Prostate gland (tissue), 2 donors: ENCODE measurements around the gene ZC3H18. TPM values are rescaled to one million over a fixed set of nuclear protein-coding genes. Genes with fewer than 3 reads are reported as not detected.

Experiments
- DNase-seq: peaks from one replicate; pipeline ENCODE4 v3.0.0-alpha.2; 2019; ENCODE audit warnings: low spot score
- H3K27ac ChIP-seq, 2 donors: fragments of 200-600 bp; sonication (generic); 2 replicates each; pipeline ENCODE4 v1.5.1; 2017 to 2019
- H3K27me3 ChIP-seq: fragments of 200-600 bp; sonication (generic); replicated peaks from 2 replicates; pipeline ENCODE4 v1.5.1; 2019; ENCODE audit not compliant: insufficient read depth
- H3K36me3 ChIP-seq, 2 donors: fragments of 200-600 bp; sonication (generic); 1 replicate in 1 of 2; 2 replicates in 1 of 2; pipeline versions ENCODE4 v1.5.1 to v1.8.1; 2017 to 2019
- H3K4me1 ChIP-seq: fragments of 200-600 bp; sonication (generic); replicated peaks from 2 replicates; pipeline ENCODE4 v1.5.1; 2019
- H3K4me3 ChIP-seq, 2 donors: fragments of 200-600 bp; sonication (generic); 2 replicates each; pipeline ENCODE4 v1.5.1; 2017 to 2019
- H3K9me3 ChIP-seq: fragments of 200-600 bp; sonication (generic); 2 replicates; pipeline ENCODE4 v1.5.1; 2017
- POLR2A ChIP-seq: fragments of 450-650 bp; IDR thresholded peaks from one replicate; pipeline ENCODE4 v1.6.1; 2016; ENCODE audit warnings: antibody characterized with exemption, mild to moderate bottlenecking
- POLR2AphosphoS5 ChIP-seq: sonication (generic); formaldehyde crosslinking; IDR thresholded peaks from one replicate; pipeline ENCODE4 v1.6.1; 2017; ENCODE audit warnings: antibody characterized with exemption
- WGBS: methylation state at CpG from one replicate; pipeline ENCODE4 v1.1.5; 2018; 5-methylcytosine and 5-hydroxymethylcytosine counted together
- intact Hi-C: fragments of 100-400 bp; cut with DNase I; formaldehyde crosslinking; loops from one replicate; pipeline ENCODE4 v1.14.2; 2022
- total RNA-seq, 2 donors: library from RNA; depleted of rRNA; stranded (reverse); fragments of >200 nt; gene quantifications; one replicate each; pipeline ENCODE4 v1.1.0, GENCODE V29; 2016
- TF ChIP-seq, protein P1 (sequence below), 4 experiments: fragments of 200-600 bp in 2 of 4; fragments of 450-650 bp in 2 of 4; sonication (generic) in 2 of 4; IDR thresholded peaks; 1 replicate in 3 of 4; 2 replicates in 1 of 4; pipeline ENCODE4 v1.5.1; 2016 to 2019; ENCODE audit warnings: antibody characterized with exemption in 4 of 4, mild to moderate bottlenecking in 2 of 4, moderate library complexity in 2 of 4

Gene ZC3H18
- total RNA-seq, 2 donors from 2014 or later: 26.7 to 50.7 TPM

DNA sequence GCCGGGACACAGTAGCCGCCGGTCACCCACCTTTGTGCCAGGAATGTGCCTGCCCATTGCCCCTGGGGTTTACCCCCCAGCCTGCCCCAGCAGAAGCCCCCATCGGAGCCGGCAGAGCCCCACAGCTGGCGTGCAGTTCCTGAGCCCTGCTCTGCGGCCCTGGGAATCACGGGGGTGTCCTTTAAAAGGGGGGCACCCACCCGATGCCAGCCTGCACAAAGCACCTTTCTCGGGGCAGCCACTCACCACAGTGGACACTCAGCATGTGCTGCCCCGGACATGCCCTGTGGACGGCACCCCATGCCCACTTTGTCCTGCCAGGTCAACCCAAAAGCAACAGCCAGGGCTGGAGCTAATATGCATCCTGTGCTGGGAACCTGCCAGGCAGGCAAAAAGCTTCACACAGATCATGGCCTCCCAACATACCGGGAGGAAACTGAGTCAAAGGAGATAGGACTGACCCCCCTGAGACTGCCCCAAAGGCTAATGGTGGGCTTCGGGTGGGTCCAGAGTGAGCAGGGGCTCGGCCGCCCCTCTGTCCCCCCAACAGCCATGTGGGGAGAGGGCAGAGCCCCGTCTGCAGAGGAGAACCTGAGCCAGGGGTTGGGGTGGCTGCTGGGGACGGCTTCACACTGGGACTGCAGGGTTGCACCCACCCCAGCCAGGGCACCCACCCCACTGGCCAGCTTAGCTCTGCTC, 45.8 kb upstream of the ZC3H18 start:
- DNase-seq: no peak
- TF ChIP-seq POLR2A (no peak), POLR2AphosphoS5 (no peak)
- TF ChIP-seq, protein P1, sequence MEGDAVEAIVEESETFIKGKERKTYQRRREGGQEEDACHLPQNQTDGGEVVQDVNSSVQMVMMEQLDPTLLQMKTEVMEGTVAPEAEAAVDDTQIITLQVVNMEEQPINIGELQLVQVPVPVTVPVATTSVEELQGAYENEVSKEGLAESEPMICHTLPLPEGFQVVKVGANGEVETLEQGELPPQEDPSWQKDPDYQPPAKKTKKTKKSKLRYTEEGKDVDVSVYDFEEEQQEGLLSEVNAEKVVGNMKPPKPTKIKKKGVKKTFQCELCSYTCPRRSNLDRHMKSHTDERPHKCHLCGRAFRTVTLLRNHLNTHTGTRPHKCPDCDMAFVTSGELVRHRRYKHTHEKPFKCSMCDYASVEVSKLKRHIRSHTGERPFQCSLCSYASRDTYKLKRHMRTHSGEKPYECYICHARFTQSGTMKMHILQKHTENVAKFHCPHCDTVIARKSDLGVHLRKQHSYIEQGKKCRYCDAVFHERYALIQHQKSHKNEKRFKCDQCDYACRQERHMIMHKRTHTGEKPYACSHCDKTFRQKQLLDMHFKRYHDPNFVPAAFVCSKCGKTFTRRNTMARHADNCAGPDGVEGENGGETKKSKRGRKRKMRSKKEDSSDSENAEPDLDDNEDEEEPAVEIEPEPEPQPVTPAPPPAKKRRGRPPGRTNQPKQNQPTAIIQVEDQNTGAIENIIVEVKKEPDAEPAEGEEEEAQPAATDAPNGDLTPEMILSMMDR (IDR thresholded peaks at IDR 0.05): no peak
- Histone ChIP-seq H3K27me3 (no peaks in the 10 kb centered on the region), H3K27ac (no peak overlapping the region), H3K4me3 (no peak overlapping the region), H3K36me3 (no peaks in the 10 kb centered on the region), H3K4me1 (no peaks in the 10 kb centered on the region), H3K9me3 (no peaks in the 10 kb centered on the region)
- WGBS: 60% methylated on average over 16 of the region's 18 CpGs
- intact Hi-C loops: no loop called here

DNA sequence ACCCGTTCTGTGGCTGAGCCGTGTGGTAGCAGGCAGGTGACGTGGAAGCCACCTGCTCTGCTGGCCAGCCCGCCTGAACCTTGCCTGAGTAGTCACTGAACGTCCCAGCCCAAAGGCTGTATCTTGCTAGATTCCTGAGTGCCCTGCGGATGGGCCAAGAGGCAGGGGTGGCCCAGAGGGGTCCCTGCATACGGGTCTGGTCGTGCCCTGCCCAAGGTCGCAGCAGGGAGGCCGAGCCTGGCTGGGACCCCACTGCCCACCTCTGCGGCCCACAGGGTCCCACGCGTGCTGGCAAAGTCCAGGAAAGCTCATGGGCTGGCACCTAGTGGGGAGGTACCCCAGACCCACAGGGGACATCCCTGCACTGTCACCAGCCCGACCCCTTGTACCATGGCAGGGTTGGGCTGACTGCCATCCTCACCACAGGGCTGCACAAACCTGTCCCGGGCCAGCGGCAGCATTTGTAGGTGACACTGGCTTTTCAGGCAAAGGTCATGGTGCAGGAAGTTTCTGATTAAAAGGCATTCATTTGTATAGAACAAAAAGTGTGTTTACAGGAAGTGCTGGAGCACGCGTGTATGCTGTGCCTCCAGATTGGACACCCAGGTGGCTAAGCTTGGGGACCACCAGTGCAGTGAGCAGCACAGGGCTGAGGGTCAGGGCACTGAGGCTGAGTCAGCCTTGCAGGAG, 45.1 kb upstream of the ZC3H18 start:
- no peaks in the 10 kb centered on the region for H3K4me1 ChIP-seq
- H3K36me3 ChIP-seq: no peaks in the 10 kb centered on the region
- WGBS: 60% methylated on average over 11 of the region's 18 CpGs
- H3K4me3 ChIP-seq: no peak overlapping the region
- TF ChIP-seq POLR2A (no peak), POLR2AphosphoS5 (no peak)
- TF ChIP-seq, protein P1 (IDR thresholded peaks at IDR 0.05): no peak
- H3K27ac ChIP-seq: no peak overlapping the region
- no peaks in the 10 kb centered on the region for H3K27me3 ChIP-seq
- intact Hi-C loops: no loop called here
- no peaks in the 10 kb centered on the region for H3K9me3 ChIP-seq
- DNase-seq: no peak

DNA sequence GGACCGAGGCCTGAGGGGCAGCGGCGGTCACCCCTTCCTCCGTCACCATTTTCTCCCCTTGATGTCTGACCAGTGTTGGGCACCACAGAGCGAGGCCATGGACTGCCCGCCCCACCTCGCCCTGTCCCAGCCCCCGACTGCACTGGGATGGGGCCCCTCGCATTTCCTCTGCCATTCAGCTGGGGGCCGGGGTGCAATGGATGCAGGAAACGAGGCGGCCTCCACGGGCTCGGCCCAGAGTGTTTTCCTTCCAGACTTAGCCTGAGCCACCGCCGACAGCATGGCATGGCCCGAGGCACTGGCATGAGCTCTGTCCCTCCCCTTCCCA, 44.6 kb upstream of the ZC3H18 start:
- no peaks in the 10 kb centered on the region for H3K27me3 ChIP-seq
- DNase-seq: no peak
- TF ChIP-seq POLR2A (no peak), POLR2AphosphoS5 (no peak)
- TF ChIP-seq, protein P1 (IDR thresholded peaks at IDR 0.05): no peak
- H3K27ac ChIP-seq: no peak overlapping the region
- 69% methylated on average over 14 of the region's 17 CpGs for WGBS
- H3K9me3 ChIP-seq: no peaks in the 10 kb centered on the region
- H3K4me3 ChIP-seq: no peak overlapping the region
- intact Hi-C loops: no loop called here
- no peaks in the 10 kb centered on the region for H3K36me3 ChIP-seq
- no peaks in the 10 kb centered on the region for H3K4me1 ChIP-seq

DNA sequence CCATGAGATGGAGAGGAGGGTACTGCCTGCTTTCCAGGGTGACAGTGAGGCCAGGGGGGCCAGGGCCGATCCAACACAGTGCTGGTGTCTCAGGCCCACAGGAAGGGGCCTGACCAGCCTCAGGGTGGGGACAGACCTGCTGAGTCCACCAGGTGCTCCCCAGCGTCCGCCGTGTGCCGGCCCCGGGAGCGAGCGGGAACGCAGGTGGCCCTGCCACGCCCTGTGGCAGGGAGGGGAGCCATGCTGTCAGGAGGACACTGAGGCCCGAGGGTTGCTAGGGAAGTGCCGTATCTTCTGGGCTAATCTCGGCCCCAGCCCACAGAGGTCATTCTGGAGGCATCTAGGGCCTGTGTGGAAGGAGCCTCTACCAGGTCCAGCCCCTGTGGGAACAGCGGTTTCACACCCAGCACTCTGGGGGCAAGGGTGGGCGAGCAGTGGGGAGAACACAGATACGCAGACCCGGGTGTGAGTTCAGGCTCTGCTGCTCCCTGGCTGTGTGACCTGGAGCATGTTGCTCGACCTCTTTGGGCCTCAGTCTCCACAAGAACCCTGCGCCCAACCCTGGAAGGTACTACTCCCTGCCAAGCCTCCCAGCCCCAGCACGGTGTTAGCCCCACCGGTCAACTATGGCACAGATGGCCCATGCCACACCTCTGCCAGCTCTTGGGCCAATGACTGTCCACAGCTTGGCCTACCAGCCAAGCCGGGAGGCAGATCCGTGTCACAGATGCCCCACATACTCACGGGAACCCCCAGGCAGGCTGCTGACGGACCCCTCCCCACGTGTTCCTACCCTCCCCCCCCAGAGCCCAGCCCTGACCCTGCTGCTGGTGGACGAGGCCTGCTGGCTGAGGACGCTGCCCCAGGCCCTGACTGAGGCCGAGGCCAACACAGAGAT, 43.9 kb upstream of the ZC3H18 start:
- intact Hi-C loops: loop anchor here (2.0 kb wide), 1 partner anchor 83 kb away; no protein-coding TSS in a partner anchor
- Histone ChIP-seq H3K4me1 (no peaks in the 10 kb centered on the region), H3K27ac (no peak overlapping the region)

More for the DNA sequence above, 43.9 kb upstream of the ZC3H18 start:
- no peak for DNase-seq
- no peak overlapping the region for H3K4me3 ChIP-seq
- TF ChIP-seq, protein P1 (IDR thresholded peaks at IDR 0.05): no peak
- no peaks in the 10 kb centered on the region for H3K36me3 ChIP-seq
- 74% methylated on average over 23 of the region's 29 CpGs for WGBS
- H3K27me3 ChIP-seq: no peaks in the 10 kb centered on the region
- no peaks in the 10 kb centered on the region for H3K9me3 ChIP-seq
